EL (cell line): Measurements from ENCODE around the gene IL23R.
A peak's percentile ranks its signal among the peaks of the same experiment; 100 is the strongest.

Source experiments
- DNase-seq: peaks from one replicate; pipeline ENCODE4 v3.0.0-alpha.2; 2016

IL23R gene

DNA sequence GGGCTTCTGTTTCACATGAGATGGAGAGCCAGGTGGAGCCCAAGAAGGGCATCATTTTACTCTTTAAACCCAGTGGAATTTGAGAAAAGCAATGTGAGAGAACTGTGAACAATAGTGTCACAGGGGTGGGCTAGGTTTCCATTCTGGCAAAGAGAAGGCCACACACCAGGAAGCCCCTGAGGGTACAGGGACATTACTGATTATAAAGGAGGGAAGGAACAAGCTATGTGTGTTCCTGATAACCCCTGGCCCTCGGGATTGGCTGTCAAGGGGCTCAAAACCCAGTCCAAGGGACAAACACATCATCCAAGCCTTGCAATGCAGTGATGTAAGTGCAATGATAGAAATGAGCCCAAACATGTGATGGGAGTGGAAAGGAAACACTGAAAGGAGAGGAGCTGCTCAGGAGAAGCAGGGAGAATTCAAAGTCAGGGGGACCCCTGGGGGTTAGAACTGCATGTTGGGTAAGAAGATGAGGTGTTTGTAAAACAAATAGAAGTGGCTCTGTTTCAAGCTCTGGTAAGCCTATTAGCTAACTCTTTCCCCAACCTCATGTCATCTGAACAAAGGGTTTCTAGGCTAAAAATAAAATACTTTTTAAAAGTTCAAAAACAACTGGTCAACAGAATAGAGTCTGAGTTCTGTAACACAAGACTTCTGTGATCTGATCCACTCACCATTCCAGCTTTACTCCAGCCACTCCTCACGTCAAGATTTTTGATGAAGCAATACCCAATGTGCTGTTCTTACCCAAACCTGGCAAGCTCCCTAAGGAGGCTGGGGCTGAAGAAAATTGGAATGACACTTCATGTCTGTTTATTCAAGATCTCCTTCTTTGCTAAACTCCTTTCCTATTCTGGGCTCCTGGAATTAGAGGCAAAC is 90.3 kb downstream of the IL23R start:
- DNase-seq = no peak

DNA sequence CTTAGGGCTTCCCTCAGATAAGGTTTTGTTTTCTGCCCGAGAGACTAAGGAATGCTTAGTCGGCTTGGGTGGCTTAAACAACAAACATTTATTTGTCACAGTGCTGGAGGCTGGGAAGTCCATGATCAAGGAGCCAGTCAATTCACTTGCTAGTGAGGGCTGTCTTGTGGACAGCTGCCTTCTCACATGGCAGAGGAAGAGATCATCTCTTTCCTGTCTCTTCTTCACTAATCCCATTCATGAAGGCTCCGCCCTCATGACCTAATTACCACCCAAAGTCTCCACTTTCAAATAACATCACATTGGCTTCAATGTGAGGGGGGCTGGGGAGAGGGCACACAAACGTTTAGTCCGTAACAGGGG is 90.9 kb downstream of the IL23R start:
- no peak for DNase-seq

DNA sequence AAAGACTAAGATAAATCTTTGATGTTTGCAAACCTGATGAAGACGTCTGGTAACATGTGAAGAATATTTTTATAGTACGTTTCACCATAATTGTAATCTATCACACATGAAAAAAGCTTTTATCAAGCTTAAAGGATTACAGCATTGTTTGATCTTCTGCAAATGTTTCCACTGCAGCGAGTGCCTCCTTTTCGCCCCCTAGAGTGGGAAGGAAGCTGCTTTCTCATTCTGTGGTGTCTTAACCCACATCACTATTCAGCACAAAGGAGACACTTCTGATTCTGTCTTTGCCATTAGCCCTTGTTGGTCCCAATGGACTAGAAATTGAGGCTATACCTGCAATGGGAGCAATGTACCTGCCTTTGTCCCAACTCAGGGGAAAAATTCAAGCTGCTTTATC is 95.4 kb downstream of the IL23R start:
- DNase-seq = no peak

- DNase-seq = no peak
Observed at GRCh38 chr1:67262735-67263134, 96.5 kb downstream of the IL23R start.

DNA sequence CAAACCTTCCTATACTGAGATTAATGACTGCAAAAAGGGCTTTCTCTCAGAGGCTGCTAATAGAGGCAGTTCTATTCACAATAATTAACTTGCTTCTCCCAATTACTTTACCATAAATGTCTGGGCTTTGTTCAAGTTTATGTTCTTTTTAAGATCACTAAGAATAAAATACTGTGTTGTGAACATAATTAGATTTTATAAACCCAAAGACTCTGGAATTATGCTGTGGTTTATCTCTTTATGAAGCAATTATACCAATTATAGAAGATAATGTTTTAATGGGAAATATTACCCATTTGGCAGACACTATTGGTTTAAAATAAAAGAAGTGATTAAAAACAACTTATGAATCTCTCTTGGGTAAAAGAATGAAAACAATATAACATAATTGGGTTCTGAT is 97.9 kb downstream of the IL23R start:
- no peak for DNase-seq

DNA sequence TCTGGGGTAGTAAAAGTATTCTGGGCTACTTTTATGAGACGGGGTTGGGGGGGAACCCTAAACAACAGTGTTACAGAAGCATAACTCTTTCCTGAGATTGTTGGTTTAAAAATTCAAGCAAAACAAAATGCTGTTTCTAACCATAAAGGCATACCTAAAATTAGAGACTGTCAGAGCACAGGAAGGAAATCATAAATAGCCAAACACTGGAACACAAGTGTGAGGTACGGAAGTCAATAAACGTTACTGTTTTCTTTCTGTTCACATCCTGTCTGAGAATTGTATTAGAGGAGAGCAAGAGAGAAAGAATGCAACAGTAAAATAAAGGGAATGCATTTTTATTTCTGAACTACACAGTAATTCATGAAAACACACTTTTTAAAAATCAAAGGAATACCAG is 98.6 kb downstream of the IL23R start:
- no peak for DNase-seq

DNA sequence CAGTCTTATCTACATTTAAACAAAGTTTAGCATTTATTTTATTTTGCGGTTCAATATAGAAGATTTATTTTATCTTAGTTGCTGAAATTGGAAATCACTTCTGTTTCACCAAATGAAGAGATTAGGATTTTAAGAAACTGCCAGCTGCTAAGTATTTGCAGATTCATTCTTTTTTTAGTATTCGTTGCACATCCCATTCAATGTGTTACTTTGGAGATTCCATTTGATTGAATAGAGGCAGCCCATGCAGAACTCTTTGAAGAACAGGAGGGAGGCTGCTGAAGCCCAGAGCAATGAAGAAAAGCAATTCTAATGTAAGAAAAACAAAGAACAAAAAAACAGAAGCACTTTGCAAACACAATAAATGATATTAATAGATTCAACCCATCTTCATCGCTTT is 102.8 kb downstream of the IL23R start:
- DNase-seq = no peak

DNA sequence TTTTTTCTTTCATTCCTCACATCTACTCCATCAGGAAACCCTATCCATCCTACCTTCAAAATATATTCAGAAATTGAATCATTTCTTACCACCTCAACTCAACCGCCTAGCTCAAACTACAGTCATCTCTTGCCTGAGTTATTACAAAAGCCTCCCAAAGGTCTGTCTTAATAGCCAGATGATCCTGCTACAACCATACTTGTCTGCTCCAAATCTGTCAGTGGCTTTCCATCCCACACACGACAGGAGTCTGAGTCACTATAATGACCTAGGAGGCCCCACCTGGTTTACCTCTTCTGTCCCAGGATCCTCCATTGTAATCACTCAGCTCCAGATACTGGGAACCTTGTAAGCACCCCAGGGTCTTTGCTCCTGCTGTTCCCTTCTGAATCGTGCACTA is 104.3 kb downstream of the IL23R start:
- DNase-seq = no peak

DNA sequence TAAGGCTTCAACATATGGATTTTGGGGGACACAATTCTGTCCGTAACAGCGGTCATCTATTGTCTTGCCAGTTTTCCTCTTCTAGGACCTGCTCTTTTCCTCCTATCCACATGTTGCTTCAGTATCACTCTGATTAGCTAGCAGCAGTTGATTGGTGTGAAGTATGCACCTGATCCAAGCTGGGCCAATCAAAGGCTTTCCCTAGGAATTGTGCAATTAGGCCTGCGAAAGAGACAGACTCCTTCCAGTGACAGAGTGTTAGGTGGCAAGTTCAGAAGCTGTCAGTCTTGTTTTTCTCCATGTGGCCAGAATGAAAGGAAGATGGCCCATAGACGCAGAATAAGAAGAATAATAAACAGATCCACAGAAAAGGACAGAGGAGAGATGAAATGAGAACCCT is 107.3 kb downstream of the IL23R start:
- DNase-seq = no peak

- no peak for DNase-seq
Observed at GRCh38 chr1:67274623-67275325, 108.5 kb downstream of the IL23R start.

DNA sequence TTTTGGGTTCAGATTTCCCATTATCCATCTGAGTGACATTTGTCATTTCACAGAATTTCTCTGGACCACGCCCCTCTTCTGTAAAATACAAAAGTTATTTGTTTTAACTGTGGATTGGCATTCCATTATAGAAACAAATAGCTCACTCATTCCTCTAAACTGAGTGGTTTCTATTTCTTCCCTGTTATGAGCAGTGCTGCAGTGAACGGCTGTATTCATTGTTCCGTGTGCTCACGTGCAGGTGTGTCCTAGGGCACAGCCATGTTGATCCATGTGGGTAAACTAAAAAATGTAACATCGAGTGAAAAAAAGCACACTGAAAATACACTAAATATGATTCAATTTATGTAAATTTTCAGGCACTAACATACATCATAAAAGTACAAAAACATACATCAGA is 114.4 kb downstream of the IL23R start:
- no peak for DNase-seq

DNA sequence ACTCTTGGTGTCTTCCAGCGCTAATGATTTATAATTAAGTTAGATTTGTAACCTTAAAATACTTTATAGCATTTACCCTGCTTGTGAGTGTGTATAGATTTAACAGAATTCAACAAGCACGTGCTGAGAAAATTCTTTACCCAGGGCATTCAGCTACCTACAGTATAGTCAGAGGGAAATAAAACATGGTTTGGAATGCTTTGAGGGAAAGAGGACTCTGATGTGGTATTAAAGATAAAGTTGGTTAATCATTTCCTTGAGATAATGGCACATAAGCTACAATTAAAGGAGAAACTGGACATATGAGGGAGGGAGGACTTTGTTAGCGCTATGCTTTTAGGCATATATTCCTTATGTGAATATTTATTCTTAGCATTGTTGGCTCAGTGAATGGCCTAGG is 115.0 kb downstream of the IL23R start:
- no peak for DNase-seq

GRCh38 chr1:67285780-67286488 is 119.7 kb downstream of the IL23R start:
- peak; percentile 40 for DNase-seq

GRCh38 chr1:67290236-67290635 is 124.0 kb downstream of the IL23R start:
- no peak for DNase-seq

GRCh38 chr1:67294836-67295617 is 128.8 kb downstream of the IL23R start:
- no peak for DNase-seq

GRCh38 chr1:67298762-67299161 is 132.5 kb downstream of the IL23R start:
- DNase-seq = no peak

- DNase-seq = no peak
Observed at GRCh38 chr1:67299296-67299695, 133.0 kb downstream of the IL23R start.

DNA sequence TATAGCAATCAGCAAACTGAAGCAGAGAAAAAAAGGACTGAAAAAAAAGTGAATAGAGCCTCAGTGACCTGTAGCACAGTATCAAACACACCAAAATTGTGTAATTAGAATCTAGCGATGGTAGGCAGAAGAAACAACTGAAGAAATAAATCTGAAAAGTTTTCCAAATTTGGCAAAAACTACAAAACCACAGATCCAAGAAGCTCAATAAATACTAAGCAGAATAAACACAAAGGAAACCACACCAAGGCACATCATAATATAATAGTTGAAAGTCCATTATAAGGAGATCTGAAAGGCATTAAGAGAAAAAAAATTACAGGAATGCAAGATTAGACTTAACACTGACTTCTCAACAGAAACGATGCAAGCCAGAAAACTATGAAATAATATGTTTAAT is 134.3 kb downstream of the IL23R start:
- DNase-seq = peak; percentile 9

- DNase-seq = no peak
Observed at GRCh38 chr1:67304023-67304422, 137.8 kb downstream of the IL23R start.

- no peak for DNase-seq
Observed at GRCh38 chr1:67306547-67306946, 140.3 kb downstream of the IL23R start.

DNA sequence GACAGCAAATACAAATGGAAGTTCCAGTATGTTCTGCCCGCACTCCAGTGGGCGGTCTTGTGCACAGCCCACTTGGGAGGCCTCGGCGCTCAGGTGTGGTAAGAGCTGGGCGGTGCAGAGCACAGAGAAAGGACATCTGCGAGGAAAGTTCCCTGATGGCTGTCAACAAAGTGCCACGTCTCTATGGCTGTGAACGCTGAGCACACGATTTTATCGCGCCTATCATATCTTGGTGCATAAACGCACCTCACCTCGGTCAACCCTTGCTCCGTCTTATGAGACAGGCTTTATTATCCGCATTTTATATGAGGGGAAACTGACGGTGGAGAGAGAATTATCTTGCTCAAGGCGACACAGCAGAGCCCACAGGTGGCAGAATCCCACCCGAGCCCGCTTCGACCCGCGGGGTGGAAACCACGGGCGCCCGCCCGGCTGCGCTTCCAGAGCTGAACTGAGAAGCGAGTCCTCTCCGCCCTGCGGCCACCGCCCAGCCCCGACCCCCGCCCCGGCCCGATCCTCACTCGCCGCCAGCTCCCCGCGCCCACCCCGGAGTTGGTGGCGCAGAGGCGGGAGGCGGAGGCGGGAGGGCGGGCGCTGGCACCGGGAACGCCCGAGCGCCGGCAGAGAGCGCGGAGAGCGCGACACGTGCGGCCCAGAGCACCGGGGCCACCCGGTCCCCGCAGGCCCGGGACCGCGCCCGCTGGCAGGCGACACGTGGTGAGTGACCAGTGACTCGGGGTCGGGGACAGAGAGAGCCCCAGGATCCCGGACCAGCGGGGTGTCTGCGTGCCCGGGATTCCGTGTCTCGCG is 141.2 kb downstream of the IL23R start, which contains the start of gene IL12RB2:
TSS of gene IL12RB2 (plus strand) at position 623 of the 810 bp plus-strand sequence. CDS start 12,496 bp downstream, outside the sequence.
- DNase-seq = no peak

- no peak for DNase-seq
Observed at GRCh38 chr1:67308136-67308535, 141.9 kb downstream of the IL23R start.
